ENCODE results near the gene SYT9. TPM values are rescaled to one million over a fixed set of nuclear protein-coding genes. Genes with fewer than 3 reads are reported as not detected.

SYT9 gene
- total RNA-seq, 4 donors from 2014 or later, result 0.14 to 0.16 TPM; not detected in 2

DNA sequence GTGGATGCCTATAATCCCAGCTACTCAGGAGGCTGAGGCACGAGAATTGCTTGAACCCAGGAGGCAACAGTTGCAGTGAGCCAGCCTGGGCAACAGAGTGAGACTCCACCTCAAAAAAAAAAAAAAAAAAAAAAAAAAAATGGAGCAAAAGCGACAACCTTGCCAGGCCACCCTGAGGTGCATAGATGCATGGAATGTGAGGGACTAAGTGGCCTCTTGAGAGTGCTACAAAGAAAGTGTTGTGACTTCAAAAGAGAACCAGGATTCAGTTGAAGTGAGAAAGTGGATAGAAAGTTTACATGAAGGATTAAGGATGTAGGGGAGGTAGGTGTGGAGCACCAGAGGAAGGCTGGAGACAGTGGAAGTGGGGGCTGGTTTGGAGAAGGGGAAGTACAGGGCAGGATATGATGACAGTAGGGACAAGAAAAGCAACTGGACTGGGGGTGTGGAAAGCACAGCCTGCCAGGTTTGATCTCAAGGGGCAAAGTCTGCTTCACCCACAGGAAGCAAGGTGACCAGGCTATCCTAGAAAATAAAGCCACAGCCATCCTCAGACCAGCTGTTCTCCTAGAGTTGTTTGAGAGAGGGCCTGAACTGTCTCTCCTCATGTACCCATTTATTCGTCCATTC lies 197.6 kb downstream of the SYT9 start:
- H3K4me1 ChIP-seq, result no peaks in the 10 kb centered on the region
- H3K27me3 ChIP-seq, result no peaks in the 10 kb centered on the region
- in situ Hi-C loops (cut with MboI; ENCODE audit: low pct_ligation_motif_present in 1 of 4, low pct_unique_long_range_greater_than_20kb in 1 of 4, low sequenced_read_pairs in 3 of 4), result loop anchor here in 1 of 4 donors (10.0 to 25.0 kb wide), 2 partner anchors 95 to 362 kb away; partner anchors contain the start of gene RBMXL2
- intact Hi-C loops (cut with DNase I; ENCODE audit: low total_unique reads), result no loop called here
- H3K27ac ChIP-seq, result no peak overlapping the region
- WGBS, 2 donors (ENCODE audit: low coverage in 1 of 2), result 71 to 81% methylated on average over 1 to 3 of the region's 3 CpGs
- H3K9me3 ChIP-seq, result no peaks in the 10 kb centered on the region
- H3K4me3 ChIP-seq, result no peak overlapping the region
- peak; percentile 13 for DNase-seq
- TF ChIP-seq POLR2AphosphoS5 (IDR thresholded peaks at IDR 0.05) (no peak), EP300 (IDR thresholded peaks at IDR 0.05; ENCODE audit: low read depth) (no peak), POLR2A (IDR thresholded peaks at IDR 0.05) (no peak)
- TF ChIP-seq, protein P1, sequence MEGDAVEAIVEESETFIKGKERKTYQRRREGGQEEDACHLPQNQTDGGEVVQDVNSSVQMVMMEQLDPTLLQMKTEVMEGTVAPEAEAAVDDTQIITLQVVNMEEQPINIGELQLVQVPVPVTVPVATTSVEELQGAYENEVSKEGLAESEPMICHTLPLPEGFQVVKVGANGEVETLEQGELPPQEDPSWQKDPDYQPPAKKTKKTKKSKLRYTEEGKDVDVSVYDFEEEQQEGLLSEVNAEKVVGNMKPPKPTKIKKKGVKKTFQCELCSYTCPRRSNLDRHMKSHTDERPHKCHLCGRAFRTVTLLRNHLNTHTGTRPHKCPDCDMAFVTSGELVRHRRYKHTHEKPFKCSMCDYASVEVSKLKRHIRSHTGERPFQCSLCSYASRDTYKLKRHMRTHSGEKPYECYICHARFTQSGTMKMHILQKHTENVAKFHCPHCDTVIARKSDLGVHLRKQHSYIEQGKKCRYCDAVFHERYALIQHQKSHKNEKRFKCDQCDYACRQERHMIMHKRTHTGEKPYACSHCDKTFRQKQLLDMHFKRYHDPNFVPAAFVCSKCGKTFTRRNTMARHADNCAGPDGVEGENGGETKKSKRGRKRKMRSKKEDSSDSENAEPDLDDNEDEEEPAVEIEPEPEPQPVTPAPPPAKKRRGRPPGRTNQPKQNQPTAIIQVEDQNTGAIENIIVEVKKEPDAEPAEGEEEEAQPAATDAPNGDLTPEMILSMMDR (IDR thresholded peaks at IDR 0.05), result no peak
- H3K36me3 ChIP-seq, result no peaks in the 10 kb centered on the region

DNA sequence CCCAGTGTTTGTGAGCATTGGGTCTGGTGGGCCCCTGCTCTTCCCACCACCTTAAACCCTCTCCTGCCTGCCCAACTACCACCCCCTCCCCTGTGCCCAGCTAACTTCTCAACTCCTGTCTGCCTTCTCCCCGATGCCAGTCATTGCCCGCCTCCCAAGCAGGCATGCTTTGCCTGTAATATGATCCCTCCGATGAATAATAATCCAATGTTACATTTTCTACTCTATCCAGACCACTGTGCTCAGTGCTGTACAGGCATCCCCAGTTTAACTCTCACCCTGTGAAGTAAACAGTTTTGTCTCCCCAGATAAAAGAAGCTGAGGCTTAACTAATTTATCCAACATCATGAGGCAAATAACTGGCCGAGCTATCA lies 198.1 kb downstream of the SYT9 start:
- in situ Hi-C loops (cut with MboI; ENCODE audit: low pct_ligation_motif_present in 1 of 4, low pct_unique_long_range_greater_than_20kb in 1 of 4, low sequenced_read_pairs in 3 of 4), result loop anchor here in 1 of 4 donors (10.0 to 25.0 kb wide), 2 partner anchors 95 to 363 kb away; partner anchors contain the start of gene RBMXL2
- 60 to 76% methylated on average over 1 to 4 of the region's 4 CpGs for WGBS, 2 donors (ENCODE audit: low coverage in 1 of 2)

DNA sequence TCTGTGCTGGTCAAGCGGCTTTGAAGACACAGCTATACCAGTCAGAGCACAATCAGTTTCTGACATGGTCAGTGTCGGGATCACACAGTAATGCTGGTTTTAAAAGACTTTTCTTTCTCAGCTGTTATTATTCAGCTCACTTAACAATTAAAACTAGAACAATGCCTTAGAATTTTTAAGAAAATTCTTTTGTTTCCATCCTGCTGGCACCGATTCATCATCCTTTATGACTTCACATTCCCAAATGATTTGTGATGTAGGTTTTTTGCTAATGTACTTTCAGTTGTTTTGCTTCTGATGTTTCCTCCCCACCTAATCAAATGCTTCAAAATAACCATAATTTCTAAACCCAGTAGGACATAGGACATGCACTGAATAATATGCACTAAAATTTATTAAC lies 199.1 kb downstream of the SYT9 start:
- TF ChIP-seq POLR2A (IDR thresholded peaks at IDR 0.05) (no peak), EP300 (IDR thresholded peaks at IDR 0.05; ENCODE audit: low read depth) (no peak)
- in situ Hi-C loops (cut with MboI; ENCODE audit: low pct_ligation_motif_present in 1 of 4, low pct_unique_long_range_greater_than_20kb in 1 of 4, low sequenced_read_pairs in 3 of 4), result no loop called here
- intact Hi-C loops (cut with DNase I; ENCODE audit: low total_unique reads), result no loop called here
- Histone ChIP-seq H3K4me3 (no peak overlapping the region), H3K27me3 (no peaks in the 10 kb centered on the region), H3K4me1 (no peaks in the 10 kb centered on the region), H3K27ac (no peak overlapping the region), H3K9me3 (no peaks in the 10 kb centered on the region), H3K36me3 (no peaks in the 10 kb centered on the region)
- WGBS, 2 donors (ENCODE audit: low coverage in 1 of 2), result 81 to 85% methylated on average over 3 of the region's 3 CpGs
- DNase-seq, result no peak

More for the DNA sequence above, 198.1 kb downstream of the SYT9 start:
- no peaks in the 10 kb centered on the region for H3K9me3 ChIP-seq
- intact Hi-C loops (cut with DNase I; ENCODE audit: low total_unique reads), result no loop called here
- H3K4me1 ChIP-seq, result no peaks in the 10 kb centered on the region
- no peak for DNase-seq
- no peak overlapping the region for H3K27ac ChIP-seq
- no peak overlapping the region for H3K4me3 ChIP-seq
- H3K36me3 ChIP-seq, result no peaks in the 10 kb centered on the region
- TF ChIP-seq POLR2A (IDR thresholded peaks at IDR 0.05) (no peak), POLR2AphosphoS5 (IDR thresholded peaks at IDR 0.05) (no peak), EP300 (IDR thresholded peaks at IDR 0.05; ENCODE audit: low read depth) (no peak)
- TF ChIP-seq, protein P1 (IDR thresholded peaks at IDR 0.05), result no peak
- H3K27me3 ChIP-seq, result no peaks in the 10 kb centered on the region

DNA sequence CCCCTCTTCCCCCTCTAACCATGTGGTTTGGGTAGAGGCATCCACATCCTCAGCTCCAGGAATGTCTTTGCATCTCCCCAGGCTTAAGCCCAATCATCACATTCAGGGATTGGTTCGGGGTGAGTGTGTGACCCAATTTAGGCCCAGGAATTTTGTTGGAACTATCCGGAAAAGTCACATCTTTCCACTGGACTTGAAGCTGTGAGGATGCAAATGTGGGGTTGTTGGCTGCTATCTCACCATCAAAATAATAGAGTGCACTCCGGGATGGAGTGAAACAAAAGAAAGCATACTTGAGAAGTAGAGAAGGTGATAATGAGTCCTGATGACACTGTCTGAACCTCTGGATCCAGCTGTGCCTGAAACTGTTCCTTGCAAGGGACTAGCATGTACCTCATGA lies 199.8 kb downstream of the SYT9 start:
- H3K27me3 ChIP-seq, result no peaks in the 10 kb centered on the region
- H3K36me3 ChIP-seq, result no peaks in the 10 kb centered on the region
- H3K4me3 ChIP-seq, result no peak overlapping the region
- TF ChIP-seq POLR2A (IDR thresholded peaks at IDR 0.05), result no peak
- TF ChIP-seq, protein P1 (IDR thresholded peaks at IDR 0.05), result no peak
- no peak for TF ChIP-seq POLR2AphosphoS5 (IDR thresholded peaks at IDR 0.05)
- no peak for TF ChIP-seq EP300 (IDR thresholded peaks at IDR 0.05; ENCODE audit: low read depth)
- H3K4me1 ChIP-seq, result no peaks in the 10 kb centered on the region
- H3K27ac ChIP-seq, result no peak overlapping the region
- WGBS, 2 donors (ENCODE audit: low coverage in 1 of 2), result 91% methylated on average over 3 of the region's 3 CpGs; no CpG with 5 or more reads in 1 of the 2 donors
- no peak for DNase-seq
- intact Hi-C loops (cut with DNase I; ENCODE audit: low total_unique reads), result no loop called here
- in situ Hi-C loops (cut with MboI; ENCODE audit: low pct_ligation_motif_present in 1 of 4, low pct_unique_long_range_greater_than_20kb in 1 of 4, low sequenced_read_pairs in 3 of 4), result no loop called here
- no peaks in the 10 kb centered on the region for H3K9me3 ChIP-seq
